Measurements from ENCODE around the gene GRK3. TPM values are rescaled to one million over a fixed set of nuclear protein-coding genes. Genes with fewer than 3 reads are reported as not detected.
A peak's percentile ranks its signal among the peaks of the same experiment; 100 is the strongest.

GRK3 gene
- total RNA-seq, 2 experiments from 2014 or later = 34.1 to 43.3 TPM

DNA sequence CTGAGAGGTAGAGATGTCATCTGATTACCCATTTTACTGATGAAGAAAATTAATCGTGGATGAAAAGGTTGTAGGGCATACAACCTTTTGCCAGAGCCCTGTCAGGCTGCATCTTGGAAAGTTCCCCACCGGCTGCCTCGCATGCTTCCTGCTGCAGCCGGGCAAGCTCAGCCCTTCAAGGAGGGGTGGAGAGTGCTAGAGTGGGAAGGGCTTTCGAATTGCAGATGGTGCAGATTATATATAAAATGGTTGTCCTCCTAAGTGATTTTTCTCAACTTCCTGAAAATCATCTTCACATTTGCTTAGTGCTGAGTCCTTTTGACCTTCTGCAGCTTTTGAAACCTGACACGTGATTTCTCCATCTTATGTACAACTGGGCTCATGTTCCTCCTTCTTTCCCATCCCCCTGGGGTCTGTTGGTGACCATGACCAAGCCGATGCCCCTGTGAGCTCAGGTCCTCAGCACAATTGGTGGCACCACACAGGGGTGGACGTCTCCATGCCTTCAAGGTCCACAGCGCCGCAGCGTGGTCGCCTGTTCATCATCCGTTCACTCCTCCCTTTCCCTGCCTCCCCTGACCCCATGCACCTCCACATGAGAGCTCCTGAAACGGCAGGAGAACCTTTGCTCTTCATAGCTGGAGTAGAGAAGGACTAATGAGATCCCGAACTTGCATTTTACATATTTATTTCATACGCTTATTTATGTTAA is 129.9 kb downstream of the GRK3 start:
- CTCF ChIA-PET = interaction anchor here (1.0 kb wide), 1 partner anchor 27 kb away, joined by 3 read pairs; no protein-coding TSS in a partner anchor
- no peak for ATAC-seq
- H3K9me3 Mint-ChIP-seq (ENCODE audit: low read depth) = no peaks in the 10 kb centered on the region
- H3K4me1 Mint-ChIP-seq = peaks cover 14% of the 10 kb centered on the region
- H3K36me3 Mint-ChIP-seq = peaks cover 33% of the 10 kb centered on the region
- no peak for DNase-seq
- no peak overlapping the region for H3K4me3 Mint-ChIP-seq
- no peaks in the 10 kb centered on the region for H3K27me3 Mint-ChIP-seq
- no peak overlapping the region for H3K27ac Mint-ChIP-seq

DNA sequence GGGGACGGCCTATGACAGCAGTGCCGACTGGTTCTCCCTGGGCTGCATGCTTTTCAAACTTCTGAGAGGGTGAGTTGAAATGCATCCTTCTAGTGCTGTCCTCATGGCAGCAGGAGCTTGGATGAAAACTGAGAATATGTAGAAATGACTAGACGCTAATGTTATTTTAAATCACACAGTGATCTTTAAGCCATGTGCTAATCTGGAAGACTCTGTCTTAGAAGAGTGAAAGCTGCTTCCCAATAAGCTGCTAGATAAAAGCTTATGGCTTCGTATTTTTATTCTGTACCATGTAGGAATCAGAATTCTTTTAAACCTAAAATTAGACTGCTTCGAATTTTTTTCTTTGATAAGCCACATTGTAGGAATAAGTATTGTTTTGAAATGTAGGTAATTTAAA is 130.7 kb downstream of the GRK3 start:
- H3K9me3 Mint-ChIP-seq (ENCODE audit: low read depth) = no peaks in the 10 kb centered on the region
- peaks cover 29% of the 10 kb centered on the region for H3K36me3 Mint-ChIP-seq
- no peaks in the 10 kb centered on the region for H3K27me3 Mint-ChIP-seq
- no peak overlapping the region for H3K4me3 Mint-ChIP-seq
- H3K27ac Mint-ChIP-seq = no peak overlapping the region
- CTCF ChIA-PET = interaction anchor here (2.8 kb wide), 1 partner anchor 233 kb away, joined by 9 read pairs; no protein-coding TSS in a partner anchor
- DNase-seq = no peak
- ATAC-seq = no peak
- peaks cover 10% of the 10 kb centered on the region for H3K4me1 Mint-ChIP-seq

DNA sequence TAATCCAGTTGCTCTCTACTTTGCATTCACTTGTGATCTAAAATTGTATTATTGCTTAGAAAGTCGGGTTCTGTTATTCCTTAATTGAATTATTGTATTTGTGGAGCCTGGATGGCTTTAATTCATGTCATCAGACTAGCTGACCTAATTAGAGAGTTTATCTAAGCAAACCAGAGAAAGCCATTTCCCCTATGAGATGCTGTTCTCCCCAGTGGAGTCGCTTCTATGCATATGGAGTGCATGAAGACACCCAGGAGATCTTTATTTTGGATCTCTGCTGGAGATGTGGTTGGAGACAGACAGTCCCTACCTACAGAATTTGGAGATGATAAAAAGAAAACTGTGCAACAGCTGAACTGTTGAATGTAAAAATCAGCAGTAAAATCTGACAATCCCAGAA is 132.3 kb downstream of the GRK3 start:
- CTCF ChIA-PET = interaction anchor here (1.0 to 2.8 kb wide), 3 partner anchors 76 to 234 kb away, joined by 3 to 9 read pairs (median 5); no protein-coding TSS in a partner anchor
- Mint-ChIP-seq H3K36me3 (peaks cover 25% of the 10 kb centered on the region), H3K27ac (no peak overlapping the region), H3K4me3 (no peak overlapping the region), H3K9me3 (ENCODE audit: low read depth) (no peaks in the 10 kb centered on the region), H3K27me3 (no peaks in the 10 kb centered on the region), H3K4me1 (peaks cover 8% of the 10 kb centered on the region)
- ATAC-seq (no peak), DNase-seq (no peak)

DNA sequence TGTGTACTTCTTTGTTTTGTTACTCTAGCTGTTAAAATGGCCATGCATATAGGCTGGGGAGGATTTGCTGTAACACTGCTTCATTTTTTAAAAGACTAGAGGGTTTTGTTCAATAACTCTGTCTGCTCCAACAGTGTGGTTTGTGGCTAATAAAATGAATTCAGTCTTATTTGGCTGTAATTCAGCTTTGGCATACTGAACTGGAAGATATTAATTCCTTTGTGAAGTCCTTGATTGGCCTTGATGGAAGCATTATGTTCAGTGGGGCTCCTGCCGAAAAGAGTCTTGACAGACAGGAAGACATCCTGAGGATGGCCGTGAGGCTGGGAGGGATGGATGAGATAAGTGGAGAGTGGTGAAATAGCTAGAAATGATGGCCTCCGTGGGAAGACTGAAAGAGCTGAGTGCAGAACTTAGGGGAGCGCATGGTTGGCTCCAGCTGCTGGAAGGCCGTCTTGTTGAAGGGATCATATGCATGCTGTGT is 132.7 kb downstream of the GRK3 start:
- no peak for ATAC-seq

DNA sequence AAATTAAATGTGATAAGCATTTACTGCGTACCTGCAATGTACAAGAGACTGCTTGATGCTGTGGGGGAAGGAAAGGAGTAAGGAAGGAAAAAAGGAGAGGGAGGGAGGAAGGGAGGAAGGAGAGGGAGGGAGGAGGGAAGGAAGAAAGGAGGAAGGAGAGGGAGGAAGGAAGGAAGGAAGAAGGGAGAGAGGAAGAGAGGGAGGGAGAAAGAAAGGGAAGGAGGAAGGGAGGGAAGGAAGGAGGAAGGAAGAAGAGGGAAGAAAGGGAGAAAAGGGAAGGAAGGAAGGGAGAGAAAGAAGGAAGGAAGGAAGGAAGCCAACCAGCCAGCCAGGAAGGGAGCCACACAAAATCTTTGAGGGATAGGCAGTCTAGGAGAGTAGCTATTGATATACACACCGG is 133.5 kb downstream of the GRK3 start:
- CTCF ChIA-PET = interaction anchor here (1.1 to 3.8 kb wide), 3 partner anchors 75 to 250 kb away, joined by 4 to 13 read pairs (median 9); no protein-coding TSS in a partner anchor
- no peaks in the 10 kb centered on the region for H3K9me3 Mint-ChIP-seq (ENCODE audit: low read depth)
- peaks cover 31% of the 10 kb centered on the region for H3K36me3 Mint-ChIP-seq
- ATAC-seq (no peak), DNase-seq (no peak)
- H3K4me3 Mint-ChIP-seq = no peak overlapping the region
- peaks cover 18% of the 10 kb centered on the region for H3K4me1 Mint-ChIP-seq
- H3K27ac Mint-ChIP-seq = no peak overlapping the region
- H3K27me3 Mint-ChIP-seq = no peaks in the 10 kb centered on the region

More for the DNA sequence above, 132.7 kb downstream of the GRK3 start:
- H3K27me3 Mint-ChIP-seq = no peaks in the 10 kb centered on the region
- H3K27ac Mint-ChIP-seq = no peak overlapping the region
- H3K36me3 Mint-ChIP-seq = peaks cover 28% of the 10 kb centered on the region
- no peak for DNase-seq
- H3K4me3 Mint-ChIP-seq = no peak overlapping the region
- peaks cover 12% of the 10 kb centered on the region for H3K4me1 Mint-ChIP-seq
- CTCF ChIA-PET = interaction anchor here (1.0 to 2.8 kb wide), 3 partner anchors 76 to 235 kb away, joined by 3 to 9 read pairs (median 5); no protein-coding TSS in a partner anchor
- no peaks in the 10 kb centered on the region for H3K9me3 Mint-ChIP-seq (ENCODE audit: low read depth)

DNA sequence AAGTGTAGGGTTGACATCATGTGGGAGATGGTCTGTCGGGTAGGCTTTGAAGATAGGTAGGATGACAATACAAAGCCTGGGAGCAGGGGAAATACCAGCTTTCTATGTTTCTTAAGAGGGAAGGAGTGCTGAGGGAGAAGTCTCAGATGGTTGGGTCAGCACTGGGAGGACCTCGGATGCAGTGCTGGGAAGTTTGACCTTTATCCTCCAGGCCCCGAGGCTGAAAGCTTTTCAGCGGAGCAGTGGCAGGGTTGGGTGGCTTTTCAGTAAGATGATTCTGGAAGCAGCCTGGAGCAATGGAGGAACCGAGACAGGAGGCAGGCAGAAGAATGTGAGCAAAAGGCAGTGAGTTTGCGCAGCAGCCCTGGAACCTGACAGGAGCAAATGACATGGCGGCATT is 134.0 kb downstream of the GRK3 start:
- CTCF ChIA-PET = interaction anchor here (1.1 to 3.8 kb wide), 2 partner anchors 75 to 251 kb away, joined by 4 to 13 read pairs; no protein-coding TSS in a partner anchor
- H3K27me3 Mint-ChIP-seq = no peaks in the 10 kb centered on the region
- ATAC-seq (no peak), DNase-seq (no peak)
- H3K27ac Mint-ChIP-seq = no peak overlapping the region
- no peaks in the 10 kb centered on the region for H3K9me3 Mint-ChIP-seq (ENCODE audit: low read depth)
- no peak overlapping the region for H3K4me3 Mint-ChIP-seq
- H3K4me1 Mint-ChIP-seq = peaks cover 23% of the 10 kb centered on the region
- peaks cover 34% of the 10 kb centered on the region for H3K36me3 Mint-ChIP-seq

DNA sequence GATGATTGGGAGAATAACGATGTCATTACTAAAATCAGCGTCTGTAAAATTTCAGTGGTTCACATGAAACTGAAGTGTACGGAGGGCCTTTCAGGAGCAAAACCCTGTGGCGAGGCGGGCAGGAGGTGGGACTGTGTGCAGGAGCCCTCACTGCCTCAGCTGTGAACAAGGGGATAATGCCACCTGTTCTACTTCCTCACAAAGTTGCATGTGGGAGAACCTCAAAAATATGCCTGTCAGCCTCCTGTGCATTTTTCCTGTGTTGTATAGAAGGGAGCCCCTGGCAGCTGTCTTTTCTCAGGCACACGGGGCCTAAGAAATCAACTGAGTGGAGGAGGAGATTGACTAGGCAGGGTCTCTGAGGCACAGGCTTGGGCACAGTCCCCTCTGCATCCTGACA is 134.5 kb downstream of the GRK3 start:
- DNase-seq = no peak
- Mint-ChIP-seq H3K9me3 (ENCODE audit: low read depth) (no peaks in the 10 kb centered on the region), H3K4me1 (peaks cover 28% of the 10 kb centered on the region), H3K27ac (no peak overlapping the region), H3K36me3 (peaks cover 37% of the 10 kb centered on the region), H3K27me3 (no peaks in the 10 kb centered on the region), H3K4me3 (no peak overlapping the region)
- CTCF ChIA-PET = interaction anchor here (0.7 to 3.8 kb wide), 2 partner anchors 10 to 74 kb away, joined by 3 to 13 read pairs; no protein-coding TSS in a partner anchor
- ATAC-seq = no peak

DNA sequence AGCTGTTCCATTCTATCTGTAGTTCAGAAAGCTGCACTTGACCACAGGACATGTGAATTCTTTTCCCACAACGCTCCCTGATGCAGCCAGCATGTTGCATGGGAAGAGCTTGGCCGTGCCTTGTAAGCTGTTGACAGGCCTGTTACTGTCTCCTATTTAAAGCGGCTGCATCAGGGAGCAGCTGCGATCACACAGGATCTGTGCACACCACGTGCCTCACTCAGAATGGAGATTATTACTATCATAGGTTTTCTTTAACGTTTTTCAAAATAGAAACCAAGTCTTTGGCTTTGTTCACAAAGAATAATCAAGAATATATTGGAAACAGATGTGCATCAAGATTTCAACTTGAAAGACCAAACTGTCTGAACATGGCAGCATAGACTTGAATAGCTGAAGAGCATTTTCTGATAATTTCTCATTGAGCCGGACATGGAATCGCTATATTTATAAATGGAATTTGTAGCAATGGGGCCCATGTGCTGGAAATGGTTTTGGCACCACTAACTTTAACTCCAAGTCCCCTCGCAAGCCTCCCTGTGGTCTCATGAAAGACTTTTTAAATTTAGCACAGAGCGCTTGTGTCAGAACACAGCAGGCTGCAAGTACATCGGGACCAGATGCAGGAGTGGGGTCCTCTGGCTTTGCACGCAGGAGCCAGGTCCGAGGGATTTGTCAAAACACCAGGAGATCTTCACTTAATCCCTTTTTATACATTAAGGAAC is 136.7 kb downstream of the GRK3 start:
- Mint-ChIP-seq H3K9me3 (ENCODE audit: low read depth) (no peaks in the 10 kb centered on the region), H3K36me3 (peaks cover 43% of the 10 kb centered on the region), H3K27me3 (no peaks in the 10 kb centered on the region), H3K4me1 (peaks cover 44% of the 10 kb centered on the region), H3K27ac (no peak overlapping the region), H3K4me3 (no peak overlapping the region)
- ATAC-seq (no peak), DNase-seq (no peak)
- CTCF ChIA-PET = interaction anchor here (0.9 to 3.8 kb wide), 7 partner anchors 9 to 239 kb away, joined by 3 to 18 read pairs (median 8); no protein-coding TSS in a partner anchor

DNA sequence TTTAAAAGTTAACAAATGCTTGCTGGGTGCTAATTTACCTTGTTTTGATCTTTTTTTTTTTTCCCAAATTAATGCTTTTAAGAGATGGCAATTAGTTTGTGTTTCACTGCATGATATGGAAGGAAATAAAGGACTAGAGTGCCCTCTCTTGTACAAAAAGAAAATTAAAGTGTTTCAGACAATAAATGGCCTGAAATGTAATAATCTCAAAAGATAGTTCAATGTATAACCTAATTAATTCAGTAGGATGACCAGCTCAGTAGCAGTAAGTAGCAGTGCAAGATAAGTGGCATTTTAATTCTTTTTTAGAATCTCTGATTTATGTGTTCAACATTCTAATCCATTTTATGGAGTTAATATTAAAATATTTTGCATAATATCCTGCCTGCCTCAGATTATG is 137.6 kb downstream of the GRK3 start:
- Mint-ChIP-seq H3K4me3 (peak overlapping the region; percentile 44), H3K4me1 (peaks cover 44% of the 10 kb centered on the region), H3K27me3 (no peaks in the 10 kb centered on the region), H3K36me3 (peaks cover 47% of the 10 kb centered on the region), H3K9me3 (ENCODE audit: low read depth) (no peaks in the 10 kb centered on the region), H3K27ac (peak overlapping the region; percentile 70)
- no peak for DNase-seq
- CTCF ChIA-PET = interaction anchor here (0.9 to 3.5 kb wide), 7 partner anchors 10 to 240 kb away, joined by 3 to 18 read pairs (median 8); no protein-coding TSS in a partner anchor
- ATAC-seq = no peak

DNA sequence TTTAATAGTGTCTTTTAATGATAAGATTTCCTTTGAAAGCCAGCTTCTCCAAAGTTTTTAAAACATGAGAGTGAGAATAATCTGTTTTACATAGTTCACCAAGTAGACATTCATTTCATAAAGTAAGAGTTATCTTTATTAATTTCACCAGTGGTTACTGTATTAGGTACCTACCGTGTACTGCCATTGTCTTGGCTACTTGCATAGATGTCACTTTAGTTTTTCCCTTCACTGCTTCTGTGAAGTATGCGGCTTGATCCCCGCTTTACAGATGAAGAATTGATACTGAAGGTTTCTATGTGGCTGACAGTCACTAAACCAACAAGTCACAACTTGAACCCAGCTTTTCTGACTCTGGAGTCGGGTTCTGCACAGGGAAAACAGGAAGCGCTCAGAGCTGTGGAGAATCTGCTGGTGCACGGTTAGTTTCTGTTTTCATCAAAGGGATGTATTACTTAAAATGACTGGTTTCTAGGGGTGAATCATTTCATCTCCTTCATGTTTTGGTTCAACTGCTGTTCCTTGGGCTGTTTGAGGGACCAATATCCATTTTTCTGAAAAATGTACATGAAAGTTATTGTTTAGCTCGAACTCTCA is 138.2 kb downstream of the GRK3 start:
- Mint-ChIP-seq H3K4me1 (peaks cover 49% of the 10 kb centered on the region), H3K9me3 (ENCODE audit: low read depth) (no peaks in the 10 kb centered on the region)

DNA sequence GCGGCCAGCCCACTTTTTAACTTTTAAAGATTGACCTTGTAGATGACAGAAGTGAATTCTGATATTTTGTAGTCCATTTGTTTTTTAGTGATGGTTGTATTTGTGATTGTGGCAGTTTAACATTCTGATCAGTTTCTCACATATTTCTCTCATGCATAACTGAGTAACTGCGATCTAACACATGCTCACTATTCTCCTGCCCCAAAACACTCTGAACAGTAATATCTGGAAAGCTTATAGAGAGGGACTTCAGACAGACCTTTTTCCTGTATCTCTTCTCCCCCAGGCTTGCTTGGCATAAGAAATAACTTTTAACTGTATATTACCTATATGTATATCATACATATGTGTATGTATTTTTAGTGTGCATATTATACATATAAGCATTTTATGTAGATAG is 140.2 kb downstream of the GRK3 start:
- CTCF ChIA-PET = interaction anchor here (1.0 to 4.3 kb wide), 4 partner anchors 22 to 257 kb away, joined by 3 to 23 read pairs (median 4); no protein-coding TSS in a partner anchor
- H3K27ac Mint-ChIP-seq = peak overlapping the region; percentile 63

More for the DNA sequence above, 138.2 kb downstream of the GRK3 start:
- DNase-seq (peak; percentile 74), ATAC-seq (peak; percentile 94)
- Mint-ChIP-seq H3K36me3 (peaks cover 50% of the 10 kb centered on the region), H3K27me3 (no peaks in the 10 kb centered on the region), H3K4me3 (peak overlapping the region; percentile 74), H3K27ac (peak overlapping the region; percentile 90)
- CTCF ChIA-PET = interaction anchor here (0.7 to 3.5 kb wide), 8 partner anchors 34 to 241 kb away, joined by 3 to 18 read pairs (median 6); no protein-coding TSS in a partner anchor

DNA sequence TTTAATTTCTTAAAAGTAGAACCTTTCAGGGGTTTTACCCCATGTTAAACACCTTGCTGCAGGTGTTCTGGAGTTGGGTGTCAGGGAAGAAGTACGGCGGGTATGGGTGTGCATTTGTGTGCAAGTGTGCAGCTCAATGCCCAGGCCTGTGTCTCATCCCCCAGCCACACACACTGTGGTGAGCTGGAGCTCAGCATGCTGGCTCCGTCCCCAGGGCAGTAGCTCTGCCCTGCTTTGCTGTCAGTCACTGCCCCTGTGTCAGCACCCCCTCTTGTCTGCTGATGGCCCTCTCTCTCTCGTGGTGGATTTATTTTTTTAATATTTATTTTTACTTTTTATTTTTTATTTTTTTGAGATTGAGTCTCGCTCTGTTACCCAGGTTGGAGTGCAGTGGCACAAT is 141.7 kb downstream of the GRK3 start:
- H3K27me3 Mint-ChIP-seq = no peaks in the 10 kb centered on the region
- peaks cover 53% of the 10 kb centered on the region for H3K36me3 Mint-ChIP-seq
- CTCF ChIA-PET = interaction anchor here (1.6 to 4.3 kb wide), 3 partner anchors 52 to 259 kb away, joined by 3 to 23 read pairs (median 6); no protein-coding TSS in a partner anchor
- no peaks in the 10 kb centered on the region for H3K9me3 Mint-ChIP-seq (ENCODE audit: low read depth)
- H3K4me3 Mint-ChIP-seq = no peak overlapping the region
- DNase-seq (no peak), ATAC-seq (no peak)
- peaks cover 66% of the 10 kb centered on the region for H3K4me1 Mint-ChIP-seq
- H3K27ac Mint-ChIP-seq = no peak overlapping the region

More for the DNA sequence above, 140.2 kb downstream of the GRK3 start:
- DNase-seq (no peak), ATAC-seq (no peak)
- no peaks in the 10 kb centered on the region for H3K9me3 Mint-ChIP-seq (ENCODE audit: low read depth)
- H3K4me3 Mint-ChIP-seq = no peak overlapping the region
- peaks cover 50% of the 10 kb centered on the region for H3K36me3 Mint-ChIP-seq
- peaks cover 60% of the 10 kb centered on the region for H3K4me1 Mint-ChIP-seq
- H3K27me3 Mint-ChIP-seq = no peaks in the 10 kb centered on the region

All from activated CD8-positive, alpha-beta memory T cell treated with anti-CD3 and anti-CD28 coated beads, Interleukin-2, amount 10 ng/mL, durations not matched to agents 7 days and 5 days (primary cell).